DOHH2 (cell line): ENCODE data around the gene METTL27.

ENCODE experiments used
- CTCF ChIP-seq: fragments of 200-600 bp; sonication (generic); IDR thresholded peaks from one replicate; pipeline ENCODE4 v1.5.1; 2014; ENCODE audit warnings: antibody characterized with exemption, mild to moderate bottlenecking, low read depth, low read length; ENCODE audit not compliant: poor library complexity, severe bottlenecking
- EZH2phosphoT487 ChIP-seq: fragments of 200-600 bp; sonication (generic); IDR thresholded peaks from 2 replicates; pipeline ENCODE4 v1.6.1; 2017; ENCODE audit warnings: borderline replicate concordance, mild to moderate bottlenecking, antibody characterized with exemption, low read length, moderate library complexity, mixed read lengths

- TF ChIP-seq CTCF (no peak), EZH2phosphoT487 (no peak)
Observed at GRCh38 chr7:73876361-73876760, 34.0 kb upstream of the METTL27 start.
